ENCODE data around the gene GFRA4.

GRCh38 chr20:3686421-3686820 lies 23.2 kb upstream of the GFRA4 start:
- TF ChIP-seq POLR2A (IDR thresholded peaks at IDR 0.05; ENCODE audit: low read depth, low read length), result no peak
- no peak for TF ChIP-seq POLR2AphosphoS5 (IDR thresholded peaks at IDR 0.05; ENCODE audit: insufficient read depth, low read depth, low read length)
- no peak for TF ChIP-seq CTCF (IDR thresholded peaks at IDR 0.05; ENCODE audit: extremely low read depth in 1 of 2, insufficient read depth in 1 of 2, low read depth in 1 of 2, low read length in 2 of 2)
- no peak for TF ChIP-seq EZH2 (IDR thresholded peaks at IDR 0.05; ENCODE audit: borderline replicate concordance, low read depth, low read length, severe bottlenecking)
- no peak for TF ChIP-seq MYC (IDR thresholded peaks at IDR 0.05; ENCODE audit: low read depth, low read length)
- TF ChIP-seq MAX (IDR thresholded peaks at IDR 0.05; ENCODE audit: insufficient read depth, insufficient read length), result no peak
- no peak for TF ChIP-seq JUN (IDR thresholded peaks at IDR 0.05; ENCODE audit: borderline replicate concordance, insufficient read depth, insufficient read length, low read depth)
- TF ChIP-seq FOS (IDR thresholded peaks at IDR 0.05; ENCODE audit: borderline replicate concordance, insufficient read depth, low read length), result no peak

Data from endothelial cell of umbilical vein (primary cell).